ENCODE data around the gene SLA2.
"Not testable (repeated sequence)": the region's sequence is repeated elsewhere in the genome, so short reads cannot be mapped to it uniquely, and the experiment has no call there.

SLA2 gene

GRCh38 chr20:36645353-36645752, 643 bp downstream of the SLA2 start:
- no peak for DNase-seq (ENCODE audit: low spot score)

GRCh38 chr20:36644706-36645095, 1.3 kb downstream of the SLA2 start:
- DNase-seq (ENCODE audit: low spot score), result no peak

- DNase-seq (ENCODE audit: low spot score), result no peak
These were observed 1.8 kb downstream of the SLA2 start for GRCh38 chr20:36644032-36644705.

GRCh38 chr20:36642136-36642535, 3.9 kb downstream of the SLA2 start:
- DNase-seq (ENCODE audit: low spot score), result no peak

GRCh38 chr20:36641506-36641843, 4.5 kb downstream of the SLA2 start:
- no peak for DNase-seq (ENCODE audit: low spot score)

- DNase-seq (ENCODE audit: low spot score), result not testable (repeated sequence)
These were observed 7.1 kb downstream of the SLA2 start for GRCh38 chr20:36638876-36639400.

- DNase-seq (ENCODE audit: low spot score), result no peak
These were observed 11.7 kb downstream of the SLA2 start for GRCh38 chr20:36634342-36634741.

- no peak for DNase-seq (ENCODE audit: low spot score)
These were observed 12.7 kb downstream of the SLA2 start for GRCh38 chr20:36633285-36633772.

GRCh38 chr20:36632487-36633284, 13.3 kb downstream of the SLA2 start:
- DNase-seq (ENCODE audit: low spot score), result no peak

- no peak for DNase-seq (ENCODE audit: low spot score)
These were observed 13.9 kb downstream of the SLA2 start for GRCh38 chr20:36632147-36632486.

- DNase-seq (ENCODE audit: low spot score), result no peak
These were observed 14.3 kb downstream of the SLA2 start for GRCh38 chr20:36631646-36632045.

GRCh38 chr20:36629719-36630681, 16.0 kb downstream of the SLA2 start:
- no peak for DNase-seq (ENCODE audit: low spot score)

- no peak for DNase-seq (ENCODE audit: low spot score)
These were observed 17.9 kb downstream of the SLA2 start for GRCh38 chr20:36628076-36628475.

GRCh38 chr20:36624944-36625324, 21.1 kb downstream of the SLA2 start:
- no peak for DNase-seq (ENCODE audit: low spot score)

- DNase-seq (ENCODE audit: low spot score), result no peak
These were observed 21.7 kb downstream of the SLA2 start for GRCh38 chr20:36624068-36624943.

- DNase-seq (ENCODE audit: low spot score), result no peak
These were observed 22.6 kb downstream of the SLA2 start for GRCh38 chr20:36623444-36623843.

- DNase-seq (ENCODE audit: low spot score), result no peak
These were observed 25.1 kb downstream of the SLA2 start for GRCh38 chr20:36620917-36621316.

GRCh38 chr20:36614781-36615557, 31.0 kb downstream of the SLA2 start:
- no peak for DNase-seq (ENCODE audit: low spot score)

- DNase-seq (ENCODE audit: low spot score), result no peak
These were observed 32.0 kb downstream of the SLA2 start for GRCh38 chr20:36613974-36614373.

- no peak for DNase-seq (ENCODE audit: low spot score)
These were observed 34.4 kb downstream of the SLA2 start for GRCh38 chr20:36611625-36612024.

GRCh38 chr20:36608388-36608728, 37.6 kb downstream of the SLA2 start:
- not testable (repeated sequence) for DNase-seq (ENCODE audit: low spot score)

Measured in AG08396 (cell line).